CD4-positive, alpha-beta T cell (primary cell): ENCODE data around the gene MRPS7. TPM values are rescaled to one million over a fixed set of nuclear protein-coding genes. Genes with fewer than 3 reads are reported as not detected.

Source experiments
- ATAC-seq: fragments of 200-7000 bp; cut with Tn5 transposase; one replicate; pipeline ENCODE4 v1.10.0; 2022; ENCODE audit warnings: mild to moderate bottlenecking; ENCODE audit not compliant: poor library complexity
- CTCF ChIA-PET: fragments of 350-600 bp; sonication (Branson Sonifier 250); formaldehyde crosslinking; loops from one replicate; lab custom pipeline; 2021; ENCODE audit warnings: antibody characterized with exemption, inconsistent platforms; lab: Charles Lee
- POLR2A ChIA-PET: fragments of 350-600 bp; sonication (Branson Sonifier 250); formaldehyde crosslinking; loops from one replicate; lab custom pipeline; 2021; ENCODE audit warnings: antibody characterized with exemption, inconsistent platforms; lab: Charles Lee
- DNase-seq, 14 experiments: peaks; one replicate each; pipeline ENCODE4 v3.0.0-alpha.2; 2013 to 2020; ENCODE audit warnings: mixed read lengths in 2 of 14
- H3K27ac ChIP-seq, 2 donors: one replicate each; pipeline versions ENCODE4 v1.5.1 to v1.7.0; 2013; ENCODE audit warnings: low read length in 2 of 2, low read depth in 1 of 2, mild to moderate bottlenecking in 1 of 2
- H3K27me3 ChIP-seq, 2 experiments: 1 replicate in 1 of 2; 2 replicates in 1 of 2; pipeline versions ENCODE4 v1.6.1 to v1.7.0; 2013; ENCODE audit warnings: low read length in 2 of 2, control low read depth in 1 of 2, mild to moderate bottlenecking in 1 of 2, moderate library complexity in 1 of 2; ENCODE audit not compliant: insufficient read depth in 2 of 2, control insufficient read depth in 1 of 2
- H3K36me3 ChIP-seq: one replicate; pipeline ENCODE4 v1.6.1; 2013; ENCODE audit warnings: low read length, control low read depth; ENCODE audit not compliant: insufficient read depth
- H3K4me1 ChIP-seq: one replicate; pipeline ENCODE4 v1.6.1; 2013; ENCODE audit warnings: low read length, control low read depth; ENCODE audit not compliant: insufficient read depth
- H3K4me3 ChIP-seq: one replicate; pipeline ENCODE4 v1.5.1; 2013; ENCODE audit warnings: mild to moderate bottlenecking, low read length, moderate library complexity
- H3K9me3 ChIP-seq, 2 experiments: 1 replicate in 1 of 2; 2 replicates in 1 of 2; pipeline versions ENCODE4 v1.6.1 to v1.7.0; 2013; ENCODE audit warnings: low read length in 2 of 2, mild to moderate bottlenecking in 2 of 2, control low read depth in 1 of 2, moderate library complexity in 1 of 2; ENCODE audit not compliant: control insufficient read depth in 1 of 2, insufficient read depth in 1 of 2
- H3K27ac Mint-ChIP-seq: one replicate; pipeline ENCODE4 v1.8.0; 2020; ENCODE audit warnings: mixed read lengths
- H3K27me3 Mint-ChIP-seq: one replicate; pipeline ENCODE4 v1.8.0; 2021; ENCODE audit warnings: mixed read lengths
- H3K36me3 Mint-ChIP-seq: one replicate; pipeline ENCODE4 v1.8.0; 2021; ENCODE audit warnings: low read depth, mixed read lengths
- H3K4me1 Mint-ChIP-seq: one replicate; pipeline ENCODE4 v1.8.0; 2021; ENCODE audit warnings: low read depth, mixed read lengths
- H3K4me3 Mint-ChIP-seq: one replicate; pipeline ENCODE4 v1.8.0; 2020; ENCODE audit warnings: mild to moderate bottlenecking, mixed read lengths
- H3K9me3 Mint-ChIP-seq: one replicate; pipeline ENCODE4 v1.8.0; 2020; ENCODE audit warnings: mixed read lengths
- intact Hi-C, 2 experiments: fragments of 100-400 bp; cut with DNase I in 1 of 2; cut with micrococcal nuclease in 1 of 2; formaldehyde crosslinking; loops; one replicate each; pipeline versions ENCODE4 v1.15.1 to v1.9.0; 2023 to 2025; cut with DNase I, micrococcal nuclease
- total RNA-seq, 174 experiments: library from RNA in 2 of 174; stranded (reverse) in 2 of 174; gene quantifications; one replicate each; pipeline ENCODE4 v1.2.3 and lab custom pipeline; 2021 to 2026
- TF ChIP-seq, protein P1 (sequence below): fragments of 200-600 bp; IDR thresholded peaks from one replicate; pipeline ENCODE4 v1.8.0; 2022; ENCODE audit warnings: antibody characterized with exemption, mild to moderate bottlenecking

The MRPS7 gene
- total RNA-seq, 2 experiments from 2014 or later = 33.2 to 35.2 TPM

- H3K27me3 ChIP-seq = no peaks in the 10 kb centered on the region
- ATAC-seq (no peak), DNase-seq (no peak)
- H3K36me3 ChIP-seq = peaks cover 11% of the 10 kb centered on the region
- CTCF ChIA-PET = interaction anchor here (1.3 to 3.2 kb wide), 7 partner anchors 11 to 92 kb away, joined by 4 to 83 read pairs (median 8); partner anchors contain the start of genes GGA3, MRPS7, NUP85 and SLC25A19
- Mint-ChIP-seq H3K36me3 (peaks cover 11% of the 10 kb centered on the region), H3K4me3 (peak overlapping the region; percentile 84), H3K9me3 (no peaks in the 10 kb centered on the region), H3K27me3 (no peaks in the 10 kb centered on the region), H3K27ac (peak overlapping the region; percentile 74), H3K4me1 (peaks cover 21% of the 10 kb centered on the region)
- TF ChIP-seq, protein P1, sequence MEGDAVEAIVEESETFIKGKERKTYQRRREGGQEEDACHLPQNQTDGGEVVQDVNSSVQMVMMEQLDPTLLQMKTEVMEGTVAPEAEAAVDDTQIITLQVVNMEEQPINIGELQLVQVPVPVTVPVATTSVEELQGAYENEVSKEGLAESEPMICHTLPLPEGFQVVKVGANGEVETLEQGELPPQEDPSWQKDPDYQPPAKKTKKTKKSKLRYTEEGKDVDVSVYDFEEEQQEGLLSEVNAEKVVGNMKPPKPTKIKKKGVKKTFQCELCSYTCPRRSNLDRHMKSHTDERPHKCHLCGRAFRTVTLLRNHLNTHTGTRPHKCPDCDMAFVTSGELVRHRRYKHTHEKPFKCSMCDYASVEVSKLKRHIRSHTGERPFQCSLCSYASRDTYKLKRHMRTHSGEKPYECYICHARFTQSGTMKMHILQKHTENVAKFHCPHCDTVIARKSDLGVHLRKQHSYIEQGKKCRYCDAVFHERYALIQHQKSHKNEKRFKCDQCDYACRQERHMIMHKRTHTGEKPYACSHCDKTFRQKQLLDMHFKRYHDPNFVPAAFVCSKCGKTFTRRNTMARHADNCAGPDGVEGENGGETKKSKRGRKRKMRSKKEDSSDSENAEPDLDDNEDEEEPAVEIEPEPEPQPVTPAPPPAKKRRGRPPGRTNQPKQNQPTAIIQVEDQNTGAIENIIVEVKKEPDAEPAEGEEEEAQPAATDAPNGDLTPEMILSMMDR = no peak
- H3K4me3 ChIP-seq = peak overlapping the region; percentile 95
- intact Hi-C loops = loop anchor here (1.0 to 5.0 kb wide), 3 partner anchors 17 to 395 kb away; partner anchors contain the start of genes SLC25A19 (in 2 of the 2), RECQL5 (in 1 of the 2), SAP30BP (in 1 of the 2) and SUMO2 (in 1 of the 2)
- H3K27ac ChIP-seq = peak overlapping the region; percentile 78 to 85
- no peaks in the 10 kb centered on the region for H3K9me3 ChIP-seq
- POLR2A ChIA-PET = interaction anchor here (0.5 to 3.3 kb wide), 10 partner anchors 10 to 606 kb away, joined by 3 to 181 read pairs (median 12); partner anchors contain the start of genes GGA3, GRB2, MRPS7 and SLC25A19
- peaks cover 40% of the 10 kb centered on the region for H3K4me1 ChIP-seq
Observed at GRCh38 chr17:75271955-75272847, 10.5 kb downstream of the MRPS7 start.

DNA sequence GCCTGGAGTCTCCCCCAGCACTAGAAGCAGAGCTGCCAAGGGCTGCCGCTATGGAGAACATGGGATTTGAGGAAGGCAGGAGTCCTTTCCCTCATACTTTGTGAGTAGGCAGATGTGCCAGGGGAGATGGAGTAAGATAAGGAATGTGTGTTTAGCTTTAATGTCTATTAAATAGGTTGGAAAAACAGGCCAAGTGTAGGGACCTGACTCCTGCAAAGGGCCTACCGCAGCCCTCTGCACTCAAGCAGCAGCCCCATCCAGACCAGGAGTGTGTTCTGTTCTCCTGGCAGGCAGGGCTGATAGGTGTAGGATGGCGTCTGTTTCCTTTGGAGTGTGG lies 11.1 kb downstream of the MRPS7 start:
- ATAC-seq (no peak), DNase-seq (peak in 1 of 14 experiments; percentile 22)
- Histone ChIP-seq H3K36me3 (peaks cover 13% of the 10 kb centered on the region), H3K27ac (peak overlapping the region in 1 of 2 donors; percentile 27), H3K4me3 (no peak overlapping the region), H3K4me1 (peaks cover 39% of the 10 kb centered on the region), H3K9me3 (no peaks in the 10 kb centered on the region), H3K27me3 (no peaks in the 10 kb centered on the region)
- Mint-ChIP-seq H3K27me3 (no peaks in the 10 kb centered on the region), H3K9me3 (no peaks in the 10 kb centered on the region), H3K4me3 (peak overlapping the region; percentile 68), H3K4me1 (peaks cover 21% of the 10 kb centered on the region), H3K36me3 (peaks cover 8% of the 10 kb centered on the region), H3K27ac (peak overlapping the region; percentile 74)
- intact Hi-C loops = loop anchor here in 1 of 2 experiments (5.0 kb wide), 1 partner anchor 394 kb away; the partner anchor contains the start of genes RECQL5 and SAP30BP
- CTCF ChIA-PET = interaction anchor here (2.2 kb wide), 1 partner anchor 23 kb away, joined by 17 read pairs; no protein-coding TSS in a partner anchor
- TF ChIP-seq, protein P1 = no peak
- POLR2A ChIA-PET = interaction anchor here (0.5 to 1.7 kb wide), 2 partner anchors 16 to 606 kb away, joined by 3 to 10 read pairs; partner anchors contain the start of genes SLC25A19 and TRIM47

GRCh38 chr17:75273977-75274708 lies 12.5 kb downstream of the MRPS7 start:
- ATAC-seq (no peak), DNase-seq (no peak)
- TF ChIP-seq, protein P1 = no peak
- Histone ChIP-seq H3K27ac (no peak overlapping the region), H3K4me1 (peaks cover 36% of the 10 kb centered on the region), H3K4me3 (no peak overlapping the region), H3K36me3 (peaks cover 16% of the 10 kb centered on the region), H3K9me3 (no peaks in the 10 kb centered on the region), H3K27me3 (no peaks in the 10 kb centered on the region)
- no peaks in the 10 kb centered on the region for H3K27me3 Mint-ChIP-seq
- H3K36me3 Mint-ChIP-seq = peaks cover 2% of the 10 kb centered on the region
- intact Hi-C loops = loop anchor here in 1 of 2 experiments (5.0 kb wide), 1 partner anchor 393 kb away; the partner anchor contains the start of genes RECQL5 and SAP30BP
- H3K4me1 Mint-ChIP-seq = peaks cover 19% of the 10 kb centered on the region
- no peaks in the 10 kb centered on the region for H3K9me3 Mint-ChIP-seq
- POLR2A ChIA-PET = interaction anchor here (1.4 to 1.7 kb wide), 2 partner anchors 13 to 15 kb away, joined by 3 to 10 read pairs; partner anchors contain the start of genes GGA3, MRPS7 and SLC25A19
- H3K4me3 Mint-ChIP-seq = peak overlapping the region; percentile 73
- peak overlapping the region; percentile 37 for H3K27ac Mint-ChIP-seq
- CTCF ChIA-PET = interaction anchor here (0.5 kb wide), 1 partner anchor 116 kb away, joined by 3 read pairs; no protein-coding TSS in a partner anchor
